ENCODE measurements around the gene KSR2.

DNA sequence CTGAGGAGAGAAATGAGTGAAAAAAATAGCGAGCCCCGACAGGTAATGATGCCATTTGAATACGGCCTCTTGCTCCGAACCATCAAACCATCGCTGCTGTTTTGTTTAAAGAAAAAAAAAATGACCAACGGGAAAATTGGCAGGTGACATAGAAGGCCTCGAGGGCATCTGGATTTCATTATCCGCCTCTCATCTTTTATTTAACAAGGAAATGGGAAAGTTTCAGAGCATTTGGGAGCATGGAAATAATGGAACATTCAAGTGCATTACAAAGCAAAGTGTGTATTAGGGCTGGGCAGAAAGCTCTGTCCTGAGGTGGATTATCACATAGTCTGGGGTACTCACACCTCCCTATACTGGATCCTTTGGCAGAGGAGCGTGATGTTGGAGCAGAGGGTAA, 258.7 kb downstream of the KSR2 start:
- TF ChIP-seq, protein P1, sequence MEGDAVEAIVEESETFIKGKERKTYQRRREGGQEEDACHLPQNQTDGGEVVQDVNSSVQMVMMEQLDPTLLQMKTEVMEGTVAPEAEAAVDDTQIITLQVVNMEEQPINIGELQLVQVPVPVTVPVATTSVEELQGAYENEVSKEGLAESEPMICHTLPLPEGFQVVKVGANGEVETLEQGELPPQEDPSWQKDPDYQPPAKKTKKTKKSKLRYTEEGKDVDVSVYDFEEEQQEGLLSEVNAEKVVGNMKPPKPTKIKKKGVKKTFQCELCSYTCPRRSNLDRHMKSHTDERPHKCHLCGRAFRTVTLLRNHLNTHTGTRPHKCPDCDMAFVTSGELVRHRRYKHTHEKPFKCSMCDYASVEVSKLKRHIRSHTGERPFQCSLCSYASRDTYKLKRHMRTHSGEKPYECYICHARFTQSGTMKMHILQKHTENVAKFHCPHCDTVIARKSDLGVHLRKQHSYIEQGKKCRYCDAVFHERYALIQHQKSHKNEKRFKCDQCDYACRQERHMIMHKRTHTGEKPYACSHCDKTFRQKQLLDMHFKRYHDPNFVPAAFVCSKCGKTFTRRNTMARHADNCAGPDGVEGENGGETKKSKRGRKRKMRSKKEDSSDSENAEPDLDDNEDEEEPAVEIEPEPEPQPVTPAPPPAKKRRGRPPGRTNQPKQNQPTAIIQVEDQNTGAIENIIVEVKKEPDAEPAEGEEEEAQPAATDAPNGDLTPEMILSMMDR (conservative IDR thresholded peaks at IDR 0.05), result no peak
- no peak for TF ChIP-seq EZH2 (IDR thresholded peaks at IDR 0.05; ENCODE audit: low read depth)
